Prostate gland (tissue), 2 donors: ENCODE results near the gene FLRT1.

Experiments
- CTCF ChIP-seq, 4 experiments: fragments of 200-600 bp in 2 of 4; fragments of 450-650 bp in 2 of 4; sonication (generic) in 2 of 4; IDR thresholded peaks; 1 replicate in 3 of 4; 2 replicates in 1 of 4; pipeline ENCODE4 v1.5.1; 2016 to 2019; ENCODE audit warnings: antibody characterized with exemption in 4 of 4, mild to moderate bottlenecking in 2 of 4, moderate library complexity in 2 of 4
- POLR2A ChIP-seq: fragments of 450-650 bp; IDR thresholded peaks from one replicate; pipeline ENCODE4 v1.6.1; 2016; ENCODE audit warnings: antibody characterized with exemption, mild to moderate bottlenecking
- POLR2AphosphoS5 ChIP-seq: sonication (generic); formaldehyde crosslinking; IDR thresholded peaks from one replicate; pipeline ENCODE4 v1.6.1; 2017; ENCODE audit warnings: antibody characterized with exemption

GRCh38 chr11:64057890-64058289 lies 22.2 kb downstream of the FLRT1 start:
- TF ChIP-seq CTCF (IDR thresholded peaks at IDR 0.05) (no peak), POLR2AphosphoS5 (no peak), POLR2A (no peak)
